ENCODE measurements around the gene STH.

Gene STH

DNA sequence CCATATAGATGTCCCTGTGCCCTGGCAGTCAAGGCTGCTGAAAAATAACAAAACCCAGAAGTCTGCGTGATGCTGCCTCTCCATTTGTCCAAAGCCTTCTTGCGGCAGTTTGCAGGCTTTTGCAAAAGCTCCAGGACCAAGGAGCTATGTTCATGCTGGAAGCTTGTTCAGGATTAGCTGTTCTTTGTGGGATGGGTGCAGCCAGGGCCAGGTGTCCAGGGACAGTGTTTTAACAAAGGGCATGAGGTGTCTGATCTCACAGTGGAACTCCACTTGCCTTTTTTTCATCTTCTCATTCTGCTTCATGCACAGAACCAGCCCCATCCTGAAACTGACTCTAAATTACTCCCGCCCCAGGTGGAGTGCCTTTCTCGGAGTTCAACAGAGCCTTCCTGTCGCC lies 31.7 kb upstream of the STH start:
- DNase-seq (ENCODE audit: low read depth, low spot score), result no peak

DNA sequence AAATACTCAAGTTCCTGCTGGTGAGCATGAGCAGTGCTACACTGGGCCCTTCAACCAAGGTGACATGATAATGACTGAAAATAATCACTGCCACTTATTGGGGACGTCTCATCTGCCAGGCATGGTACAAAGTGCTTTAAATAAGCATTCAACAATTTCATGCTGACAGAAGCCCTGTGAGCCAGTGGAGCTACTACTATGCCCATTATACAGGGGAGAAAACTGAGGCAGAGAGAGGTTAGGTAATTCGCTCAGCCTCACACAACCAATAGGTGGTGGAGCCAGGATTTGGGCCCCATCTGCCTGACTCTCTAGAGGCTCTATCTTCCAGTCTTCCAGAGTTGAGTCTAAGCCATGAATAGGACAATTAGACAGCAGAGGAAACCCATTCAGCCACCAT lies 30.3 kb upstream of the STH start:
- DNase-seq (ENCODE audit: low read depth, low spot score), result no peak

DNA sequence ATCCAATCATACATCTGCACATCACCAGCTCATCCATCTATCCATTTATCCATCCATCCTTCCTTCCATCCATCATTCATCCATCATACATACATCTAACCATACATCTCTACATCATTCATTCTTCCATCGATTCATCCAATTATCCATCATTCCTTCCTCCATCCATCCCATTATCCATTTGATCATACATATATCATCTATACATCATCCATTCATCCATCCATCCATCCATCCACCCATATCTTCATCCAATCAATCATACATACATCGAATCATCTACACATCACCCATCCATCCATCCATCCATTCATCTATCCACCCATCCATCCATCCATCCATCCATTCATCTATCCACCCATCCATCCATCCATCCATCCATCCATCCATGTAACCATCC lies 29.3 kb upstream of the STH start:
- DNase-seq (ENCODE audit: low read depth, low spot score), result no peak

DNA sequence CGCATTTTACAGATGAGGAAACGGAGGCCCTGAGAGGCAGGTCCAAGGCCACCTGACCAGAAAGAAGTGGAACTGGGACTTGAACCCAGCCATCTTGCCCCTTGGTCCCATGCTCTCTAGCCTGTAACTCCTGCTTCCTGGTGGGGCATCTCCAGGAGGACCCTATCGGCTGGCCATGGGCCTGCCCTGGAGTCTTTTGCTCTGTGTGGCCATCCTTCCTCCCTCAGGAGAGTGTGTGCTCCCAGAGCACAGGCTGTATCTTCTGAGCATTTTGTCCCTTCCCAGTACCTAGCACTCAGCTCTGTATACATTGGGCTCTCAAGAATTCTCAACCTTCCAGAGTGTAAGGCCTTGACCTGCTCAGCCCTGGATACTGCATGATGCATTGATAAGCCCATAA lies 28.4 kb upstream of the STH start:
- DNase-seq (ENCODE audit: low read depth, low spot score), result no peak

DNA sequence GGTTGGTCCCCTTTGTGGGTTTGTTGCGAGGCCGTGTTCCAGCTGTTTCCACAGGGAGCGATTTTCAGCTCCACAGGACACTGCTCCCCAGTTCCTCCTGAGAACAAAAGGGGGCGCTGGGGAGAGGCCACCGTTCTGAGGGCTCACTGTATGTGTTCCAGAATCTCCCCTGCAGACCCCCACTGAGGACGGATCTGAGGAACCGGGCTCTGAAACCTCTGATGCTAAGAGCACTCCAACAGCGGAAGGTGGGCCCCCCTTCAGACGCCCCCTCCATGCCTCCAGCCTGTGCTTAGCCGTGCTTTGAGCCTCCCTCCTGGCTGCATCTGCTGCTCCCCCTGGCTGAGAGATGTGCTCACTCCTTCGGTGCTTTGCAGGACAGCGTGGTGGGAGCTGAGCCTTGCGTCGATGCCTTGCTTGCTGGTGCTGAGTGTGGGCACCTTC lies 27.3 kb upstream of the STH start:
- DNase-seq (ENCODE audit: low read depth, low spot score), result no peak

DNA sequence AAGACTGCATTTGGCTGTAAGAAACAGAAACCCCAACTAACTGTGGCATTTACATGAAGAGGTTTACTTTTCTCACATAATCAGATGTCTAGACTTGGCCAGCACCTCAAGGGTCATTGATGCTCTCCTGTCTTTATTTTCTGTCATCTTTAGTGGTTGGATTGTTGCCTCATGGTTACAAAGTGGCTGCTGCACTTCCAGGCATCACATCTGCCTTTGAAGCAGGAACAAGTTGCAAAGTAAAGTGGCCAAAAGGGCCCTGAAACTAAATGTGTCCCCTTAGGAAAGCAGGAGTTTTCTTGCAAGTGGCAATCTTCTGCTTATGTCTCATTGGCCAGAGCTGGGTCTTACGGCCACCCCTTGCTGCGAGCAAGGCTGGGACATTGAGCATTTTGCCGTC lies 26.5 kb upstream of the STH start:
- no peak for DNase-seq (ENCODE audit: low read depth, low spot score)

DNA sequence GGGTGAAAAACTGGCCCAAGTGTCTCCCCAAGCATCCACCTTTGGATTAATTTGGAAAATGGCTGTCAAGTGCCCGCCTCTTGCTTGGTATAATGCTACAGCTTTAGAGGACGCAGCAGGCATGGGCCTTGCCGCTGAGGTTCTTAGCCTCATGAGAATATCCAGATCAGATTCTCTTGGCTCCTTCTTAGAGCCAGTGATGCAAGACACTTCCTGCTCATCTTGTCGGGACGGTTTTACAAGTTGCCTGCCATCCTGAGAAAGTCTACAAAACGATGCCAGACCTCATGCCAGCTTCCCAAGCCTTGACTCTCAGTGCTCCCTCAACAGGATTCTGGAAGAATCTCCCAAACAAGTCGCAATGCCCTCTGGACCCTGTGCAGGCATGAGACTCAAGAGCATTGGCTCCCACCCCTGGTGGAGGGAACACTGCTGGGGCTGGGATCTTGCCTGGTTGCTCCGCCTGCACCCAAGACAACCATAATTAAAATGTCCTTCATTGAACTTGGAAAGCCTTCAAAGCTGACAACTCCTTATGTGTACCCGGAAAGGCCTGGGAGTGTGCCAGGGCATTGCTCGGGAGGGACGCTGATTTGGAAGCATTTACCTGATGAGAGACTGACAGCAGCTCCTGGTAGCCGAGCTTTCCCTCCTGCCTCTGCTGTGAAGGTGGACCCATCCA lies 25.8 kb upstream of the STH start:
- DNase-seq (ENCODE audit: low read depth, low spot score), result no peak

DNA sequence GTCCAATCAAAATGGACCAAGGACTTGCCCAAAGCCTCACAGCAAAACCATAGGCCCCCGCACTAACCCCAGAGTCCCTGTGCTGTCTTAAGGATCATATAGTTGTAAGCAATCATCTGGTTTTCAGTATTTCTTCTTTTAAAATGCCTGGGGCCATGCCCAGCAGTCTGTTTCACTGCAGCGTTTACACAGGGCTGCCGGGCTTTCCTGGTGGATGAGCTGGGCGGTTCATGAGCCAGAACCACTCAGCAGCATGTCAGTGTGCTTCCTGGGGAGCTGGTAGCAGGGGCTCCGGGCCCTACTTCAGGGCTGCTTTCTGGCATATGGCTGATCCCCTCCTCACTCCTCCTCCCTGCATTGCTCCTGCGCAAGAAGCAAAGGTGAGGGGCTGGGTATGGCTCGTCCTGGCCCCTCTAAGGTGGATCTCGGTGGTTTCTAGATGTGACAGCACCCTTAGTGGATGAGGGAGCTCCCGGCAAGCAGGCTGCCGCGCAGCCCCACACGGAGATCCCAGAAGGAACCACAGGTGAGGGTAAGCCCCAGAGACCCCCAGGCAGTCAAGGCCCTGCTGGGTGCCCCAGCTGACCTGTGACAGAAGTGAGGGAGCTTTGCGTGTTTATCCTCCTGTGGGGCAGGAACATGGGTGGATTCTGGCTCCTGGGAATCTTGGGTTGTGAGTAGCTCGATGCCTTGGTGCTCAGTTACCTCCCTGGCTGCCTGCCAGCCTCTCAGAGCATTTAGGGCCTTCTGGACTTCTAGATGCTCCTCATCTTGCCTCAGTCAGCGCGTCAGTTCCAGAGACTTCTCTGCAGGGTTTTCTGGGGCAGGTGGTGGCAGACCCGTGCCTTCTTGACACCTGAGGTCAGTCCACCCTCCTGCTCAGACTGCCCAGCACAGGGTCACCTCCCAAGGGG lies 24.8 kb upstream of the STH start:
- no peak for DNase-seq (ENCODE audit: low read depth, low spot score)

DNA sequence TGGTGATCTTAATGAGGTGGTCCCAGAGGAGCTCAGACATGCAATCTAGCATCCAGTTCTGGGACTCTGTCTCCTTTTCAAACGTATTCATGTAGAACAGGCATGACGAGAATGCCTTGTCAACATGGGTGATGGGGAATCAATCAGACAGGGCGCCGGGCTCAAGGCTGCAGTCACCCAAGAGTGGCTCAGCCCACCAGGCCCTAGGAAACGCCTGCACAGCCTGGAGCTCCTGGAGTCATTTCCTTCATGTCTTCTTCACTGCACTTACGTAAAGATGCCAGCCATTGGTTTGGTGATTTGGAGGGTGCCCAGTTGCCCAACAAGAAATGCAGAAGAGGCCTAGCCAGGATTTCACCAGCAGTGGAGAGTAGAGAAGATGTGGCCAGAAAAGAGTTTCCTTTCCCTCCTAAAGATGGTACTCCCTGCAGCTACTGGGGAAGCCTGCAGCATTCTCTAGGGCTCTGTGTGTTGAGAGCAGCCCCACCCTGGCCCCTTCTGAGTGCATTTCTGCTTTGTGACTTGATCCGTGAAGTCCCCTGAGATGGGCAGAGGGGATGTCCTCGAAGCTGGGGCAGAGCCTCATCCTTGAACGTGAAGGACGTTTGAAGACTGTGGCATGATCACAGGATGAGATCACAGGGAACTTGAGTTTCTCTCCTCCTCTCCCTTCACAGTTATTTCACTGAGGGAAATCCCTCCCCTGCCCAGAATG lies 24.0 kb upstream of the STH start:
- DNase-seq (ENCODE audit: low read depth, low spot score), result no peak

DNA sequence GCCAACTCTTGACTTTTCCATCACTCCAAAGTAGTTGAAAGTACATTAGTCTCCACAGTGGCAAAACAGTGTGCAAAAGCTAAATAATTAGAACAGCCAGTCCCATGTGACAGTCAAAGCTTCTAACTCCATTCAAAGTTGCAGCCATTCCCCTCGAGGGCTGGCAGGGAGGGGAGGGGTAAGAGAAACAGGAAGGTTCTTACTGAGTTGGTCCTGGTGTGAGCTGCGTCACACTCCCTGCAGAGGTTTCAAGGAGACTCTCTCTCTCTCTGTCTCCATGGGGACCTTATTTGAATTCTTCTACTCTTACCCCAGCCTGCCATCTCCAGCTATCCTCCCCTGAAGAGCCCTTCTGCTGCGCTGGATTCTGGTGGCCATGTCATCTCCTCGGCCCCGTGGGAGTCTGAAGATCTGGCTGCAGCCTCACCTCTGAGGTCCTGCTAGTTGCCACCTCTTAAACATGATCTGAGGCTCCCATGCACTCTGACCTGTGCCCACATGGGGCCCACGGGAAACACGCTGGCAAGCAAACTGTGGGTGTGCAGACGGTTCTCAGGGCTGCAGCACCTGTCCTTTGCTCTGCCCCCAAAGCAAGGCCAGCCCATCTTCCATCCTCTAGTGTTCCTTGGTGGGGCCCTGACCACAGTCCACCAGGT lies 23.3 kb upstream of the STH start:
- DNase-seq (ENCODE audit: low read depth, low spot score), result no peak

DNA sequence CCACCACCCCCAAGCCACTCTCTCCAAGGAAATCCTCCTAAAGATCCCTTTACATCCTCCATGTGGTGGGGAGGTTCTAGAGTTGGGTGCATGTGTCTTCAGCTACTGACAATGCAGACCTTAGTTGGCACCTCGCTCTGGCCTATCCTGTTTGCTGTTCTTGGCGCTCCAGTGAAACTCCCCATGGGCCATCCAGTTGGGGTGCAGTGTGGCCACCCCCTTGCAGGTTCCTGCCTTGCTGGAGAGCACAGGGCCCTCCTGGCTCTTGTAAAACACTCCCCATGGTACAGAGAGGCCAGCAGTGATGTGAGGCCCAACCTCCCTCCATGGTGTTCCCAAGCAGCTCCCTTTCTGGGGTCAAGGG lies 22.7 kb upstream of the STH start:
- DNase-seq (ENCODE audit: low read depth, low spot score), result no peak

DNA sequence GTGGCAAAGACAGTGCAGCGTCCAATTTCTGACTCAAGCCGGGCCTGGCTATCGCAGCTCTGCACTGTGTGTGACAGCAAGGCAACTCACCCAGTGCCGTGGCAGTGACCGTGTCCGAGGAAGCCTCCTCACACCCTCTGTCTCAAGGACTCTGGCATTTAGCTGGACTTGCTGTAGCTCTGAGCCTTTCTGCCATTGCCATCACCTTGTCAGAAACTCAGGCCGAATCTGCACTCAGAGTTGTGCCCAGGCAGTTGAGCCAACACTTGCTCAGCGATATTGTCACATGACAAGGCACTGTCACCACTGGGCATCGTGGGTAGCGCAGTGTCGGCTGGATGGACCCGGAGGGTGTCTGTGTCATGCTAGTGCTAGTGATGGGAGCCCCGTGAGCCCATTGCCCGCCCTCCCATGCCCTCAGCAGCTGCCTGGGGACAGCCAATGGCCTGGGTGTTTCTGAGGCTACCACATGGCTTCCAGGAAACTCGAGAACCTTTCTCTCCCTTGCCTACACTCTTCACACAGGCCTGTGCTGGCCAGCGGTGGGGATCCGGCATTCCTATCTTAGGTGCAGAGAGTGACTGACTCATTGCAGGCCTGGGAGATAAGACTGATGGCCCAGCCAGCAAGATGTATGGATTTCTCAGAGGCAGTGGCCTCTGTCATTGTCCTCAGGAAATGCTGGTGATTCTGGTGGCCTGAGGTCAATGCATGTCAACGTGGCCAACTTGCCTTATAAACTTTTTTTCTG lies 22.1 kb upstream of the STH start:
- DNase-seq (ENCODE audit: low read depth, low spot score), result no peak

DNA sequence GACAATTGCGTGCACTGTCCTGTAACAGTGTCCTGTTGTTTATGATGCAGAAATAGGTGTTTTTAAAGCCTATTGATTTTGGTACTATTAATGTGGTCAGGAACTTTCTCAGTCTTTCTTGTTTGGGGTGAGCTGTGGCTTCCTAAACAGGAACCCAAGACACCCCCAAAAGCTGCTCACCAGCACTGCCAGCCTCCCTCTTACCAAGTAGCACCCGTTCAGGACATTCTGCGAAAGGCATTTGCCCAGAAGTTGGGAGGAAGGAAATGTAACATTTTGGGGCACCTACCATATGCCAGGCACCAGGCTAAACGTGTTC lies 21.6 kb upstream of the STH start:
- DNase-seq (ENCODE audit: low read depth, low spot score), result no peak

DNA sequence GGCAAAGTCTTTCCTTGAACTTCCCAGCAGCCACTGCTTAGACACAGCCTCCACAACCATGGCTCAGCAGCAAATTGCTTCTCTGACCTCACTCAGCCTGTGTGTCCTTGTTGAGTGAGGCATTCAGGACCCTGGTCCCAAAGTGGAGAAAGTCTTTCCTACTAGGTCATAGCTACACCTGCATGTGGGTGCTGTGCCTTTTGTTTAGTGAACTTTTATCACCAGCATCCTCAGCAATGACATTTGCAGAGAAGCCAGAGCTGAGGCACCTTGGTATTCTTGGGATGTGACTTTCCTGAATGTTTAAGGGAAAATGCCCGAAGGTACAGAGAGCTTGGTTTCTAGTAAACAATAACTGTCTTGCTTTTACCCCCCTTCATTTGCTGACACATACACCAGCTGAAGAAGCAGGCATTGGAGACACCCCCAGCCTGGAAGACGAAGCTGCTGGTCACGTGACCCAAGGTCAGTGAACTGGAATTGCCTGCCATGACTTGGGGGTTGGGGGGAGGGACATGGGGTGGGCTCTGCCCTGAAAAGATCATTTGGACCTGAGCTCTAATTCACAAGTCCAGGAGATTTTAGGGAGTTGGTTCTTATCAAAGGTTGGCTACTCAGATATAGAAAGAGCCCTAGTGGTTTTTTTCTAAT lies 20.9 kb upstream of the STH start:
- DNase-seq (ENCODE audit: low read depth, low spot score), result no peak

DNA sequence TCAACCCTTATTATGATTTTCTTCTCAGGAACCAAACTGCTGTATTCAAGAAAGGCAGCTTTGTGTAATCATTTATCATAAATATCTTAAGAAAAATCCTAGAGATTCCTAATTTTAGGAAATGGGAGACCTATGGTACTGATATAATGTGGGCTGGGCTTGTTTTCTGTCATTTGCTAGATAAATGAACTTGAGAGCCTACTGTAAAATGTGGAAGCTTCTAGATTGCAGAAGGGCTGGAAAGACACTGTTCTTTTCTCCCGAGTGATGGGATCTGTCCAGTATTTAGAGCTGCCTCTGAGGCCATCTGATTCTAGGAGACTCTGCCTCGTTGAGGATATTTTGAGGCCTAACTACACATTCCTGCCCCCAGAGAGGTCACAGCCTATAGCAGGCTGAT lies 19.9 kb upstream of the STH start:
- no peak for DNase-seq (ENCODE audit: low read depth, low spot score)

DNA sequence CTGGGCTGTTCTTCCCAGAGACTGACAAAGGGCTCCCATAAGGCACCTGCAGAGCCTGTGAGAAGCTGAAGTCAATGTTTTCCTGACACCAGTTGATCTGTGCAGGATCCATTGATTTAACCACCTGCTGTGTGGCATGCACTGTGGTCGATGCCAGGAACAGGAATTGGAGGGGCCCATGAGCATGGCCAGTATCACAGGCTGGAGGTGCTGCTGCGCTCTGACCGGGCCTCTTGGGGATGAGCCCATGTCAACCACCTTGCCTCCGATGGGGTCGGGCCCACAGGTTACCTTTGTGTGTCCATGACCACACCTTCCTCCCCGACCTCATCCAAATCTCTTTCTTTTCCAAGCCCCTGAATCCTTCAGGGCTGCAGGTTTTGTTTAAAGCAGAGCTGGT lies 18.2 kb upstream of the STH start:
- no peak for DNase-seq (ENCODE audit: low read depth, low spot score)

DNA sequence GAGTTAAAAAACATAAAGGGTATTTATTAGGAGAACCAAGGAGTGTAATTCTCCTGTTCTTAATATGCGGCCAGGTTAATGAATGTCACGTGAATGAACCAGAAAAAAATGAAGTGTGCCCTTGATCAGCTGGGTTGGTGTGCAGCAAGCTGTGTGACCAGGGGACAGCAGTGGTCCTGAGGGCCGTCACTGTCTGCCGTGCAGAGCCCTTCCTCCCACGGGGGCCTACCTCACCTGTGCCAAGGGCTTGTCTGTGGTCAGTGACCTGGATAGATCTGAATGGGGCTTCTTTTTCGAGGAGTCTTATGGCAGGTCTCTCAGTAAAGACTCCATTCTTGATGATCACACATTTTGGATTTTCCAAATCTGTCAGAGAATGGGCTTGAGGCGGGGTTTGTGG lies 17.7 kb upstream of the STH start:
- DNase-seq (ENCODE audit: low read depth, low spot score), result no peak

DNA sequence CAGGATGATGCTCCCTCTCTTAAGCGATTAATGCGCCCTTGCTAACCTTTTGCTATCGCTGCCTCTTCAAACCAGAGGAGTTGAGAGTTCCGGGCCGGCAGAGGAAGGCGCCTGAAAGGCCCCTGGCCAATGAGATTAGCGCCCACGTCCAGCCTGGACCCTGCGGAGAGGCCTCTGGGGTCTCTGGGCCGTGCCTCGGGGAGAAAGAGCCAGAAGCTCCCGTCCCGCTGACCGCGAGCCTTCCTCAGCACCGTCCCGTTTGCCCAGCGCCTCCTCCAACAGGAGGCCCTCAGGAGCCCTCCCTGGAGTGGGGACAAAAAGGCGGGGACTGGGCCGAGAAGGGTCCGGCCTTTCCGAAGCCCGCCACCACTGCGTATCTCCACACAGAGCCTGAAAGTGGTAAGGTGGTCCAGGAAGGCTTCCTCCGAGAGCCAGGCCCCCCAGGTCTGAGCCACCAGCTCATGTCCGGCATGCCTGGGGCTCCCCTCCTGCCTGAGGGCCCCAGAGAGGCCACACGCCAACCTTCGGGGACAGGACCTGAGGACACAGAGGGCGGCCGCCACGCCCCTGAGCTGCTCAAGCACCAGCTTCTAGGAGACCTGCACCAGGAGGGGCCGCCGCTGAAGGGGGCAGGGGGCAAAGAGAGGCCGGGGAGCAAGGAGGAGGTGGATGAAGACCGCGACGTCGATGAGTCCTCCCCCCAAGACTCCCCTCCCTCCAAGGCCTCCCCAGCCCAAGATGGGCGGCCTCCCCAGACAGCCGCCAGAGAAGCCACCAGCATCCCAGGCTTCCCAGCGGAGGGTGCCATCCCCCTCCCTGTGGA lies 16.0 kb upstream of the STH start:
- no peak for DNase-seq (ENCODE audit: low read depth, low spot score)

DNA sequence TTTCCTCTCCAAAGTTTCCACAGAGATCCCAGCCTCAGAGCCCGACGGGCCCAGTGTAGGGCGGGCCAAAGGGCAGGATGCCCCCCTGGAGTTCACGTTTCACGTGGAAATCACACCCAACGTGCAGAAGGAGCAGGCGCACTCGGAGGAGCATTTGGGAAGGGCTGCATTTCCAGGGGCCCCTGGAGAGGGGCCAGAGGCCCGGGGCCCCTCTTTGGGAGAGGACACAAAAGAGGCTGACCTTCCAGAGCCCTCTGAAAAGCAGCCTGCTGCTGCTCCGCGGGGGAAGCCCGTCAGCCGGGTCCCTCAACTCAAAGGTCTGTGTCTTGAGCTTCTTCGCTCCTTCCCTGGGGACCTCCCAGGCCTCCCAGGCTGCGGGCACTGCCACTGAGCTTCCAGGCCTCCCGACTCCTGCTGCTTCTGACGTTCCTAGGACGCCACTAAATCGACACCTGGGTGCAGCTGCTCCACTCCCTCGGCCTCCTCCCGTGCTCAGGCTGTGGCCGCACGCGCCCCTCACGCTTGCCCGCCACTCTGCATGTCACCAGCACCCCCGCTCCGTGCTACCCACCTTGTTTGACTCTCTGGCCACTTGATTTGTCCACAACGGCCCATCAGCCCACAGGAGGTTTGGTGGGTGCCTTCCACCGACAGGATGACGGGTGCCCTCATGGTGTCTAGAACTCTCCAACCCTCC lies 15.3 kb upstream of the STH start:
- no peak for DNase-seq (ENCODE audit: low read depth, low spot score)

DNA sequence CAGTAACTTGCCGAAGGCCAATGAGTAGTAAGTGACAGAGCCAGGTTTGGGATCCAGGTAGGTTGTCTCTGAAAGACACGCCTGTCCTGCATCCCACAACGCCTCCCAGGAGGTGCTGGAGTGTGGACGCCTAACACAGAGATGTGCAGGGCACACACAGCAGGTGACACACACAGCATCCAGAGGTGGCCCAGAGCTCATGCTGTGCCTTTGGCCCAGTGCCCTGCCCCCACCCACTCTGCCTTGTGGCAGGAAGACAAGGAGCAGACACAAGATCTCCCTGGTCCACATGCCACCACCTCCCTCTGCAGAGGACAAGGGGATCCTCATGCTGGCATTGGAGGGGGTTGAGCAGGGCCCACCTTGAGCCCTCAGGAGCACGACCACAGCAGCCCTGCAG lies 14.7 kb upstream of the STH start:
- DNase-seq (ENCODE audit: low read depth, low spot score), result no peak
